HepG2 (cell line): Measurements from ENCODE around the gene PNPLA1. TPM values are rescaled to one million over a fixed set of nuclear protein-coding genes. Genes with fewer than 3 reads are reported as not detected.

Experiments
- ATF7 ChIP-seq, 2 experiments: fragments of 450-650 bp in 1 of 2; sonication (generic) in 1 of 2; formaldehyde crosslinking in 1 of 2; IDR thresholded peaks; 2 replicates each; pipeline versions ENCODE4 v1.4.0 to v1.6.1; 2016 to 2020; ENCODE audit warnings: antibody characterized with exemption in 1 of 2, mild to moderate bottlenecking in 1 of 2, missing genetic modification reagents in 1 of 2
- CBX1 ChIP-seq: IDR thresholded peaks from one replicate; pipeline ENCODE4 v1.6.1; 2016; ENCODE audit warnings: antibody characterized with exemption, low read depth
- CTCF ChIP-seq: sonication (generic); formaldehyde crosslinking; IDR thresholded peaks from 2 replicates; pipeline ENCODE4 v1.5.0; 2020; ENCODE audit warnings: mild to moderate bottlenecking, missing genetic modification reagents, moderate library complexity
- ETV5 ChIP-seq: IDR thresholded peaks from 2 replicates; pipeline ENCODE4 v1.6.1; 2018; ENCODE audit warnings: missing biosample characterization, missing genetic modification reagents, inconsistent platforms, borderline replicate concordance
- EZH2 ChIP-seq: conservative IDR thresholded peaks from 2 replicates; pipeline ENCODE4 v1.6.1; 2012; ENCODE audit warnings: mild to moderate bottlenecking, low read depth, low read length, moderate library complexity
- HNF1B ChIP-seq: sonication (generic); formaldehyde crosslinking; IDR thresholded peaks from 2 replicates; pipeline ENCODE4 v1.5.1; 2020; ENCODE audit warnings: mild to moderate bottlenecking, moderate library complexity, missing genetic modification reagents
- NONO ChIP-seq, 2 experiments: fragments of 450-650 bp in 1 of 2; sonication (generic) in 1 of 2; formaldehyde crosslinking in 1 of 2; IDR thresholded peaks in 1 of 2; conservative IDR thresholded peaks in 1 of 2; 2 replicates each; pipeline versions ENCODE4 v1.6.1 to v1.8.0; 2017 to 2022; ENCODE audit warnings: mild to moderate bottlenecking in 1 of 2, missing genetic modification reagents in 1 of 2, moderate library complexity in 1 of 2
- NPAS2 ChIP-seq: sonication (generic); formaldehyde crosslinking; IDR thresholded peaks from 2 replicates; pipeline ENCODE4 v1.8.0; 2022; ENCODE audit warnings: mild to moderate bottlenecking, missing genetic modification reagents, borderline replicate concordance
- RFX3 ChIP-seq: IDR thresholded peaks from 2 replicates; pipeline ENCODE4 v1.6.1; 2016; ENCODE audit warnings: missing biosample characterization, missing genetic modification reagents
- SRSF1 ChIP-seq: fragments of 200-400 bp; formaldehyde crosslinking; optimal IDR thresholded peaks from 2 replicates; pipeline ENCODE3; 2017; ENCODE audit warnings: mild to moderate bottlenecking, low read depth, low read length, moderate library complexity
- TBL1XR1 ChIP-seq: fragments of 150-350 bp; IDR thresholded peaks from 2 replicates; pipeline ENCODE4 v1.6.1; 2014; ENCODE audit warnings: borderline replicate concordance, low read length; ENCODE audit not compliant: partially characterized antibody
- THRA ChIP-seq: sonication (generic); formaldehyde crosslinking; IDR thresholded peaks from 2 replicates; pipeline ENCODE4 v1.4.0; 2020; ENCODE audit warnings: missing genetic modification reagents, borderline replicate concordance
- ZFP82 ChIP-seq: sonication (generic); formaldehyde crosslinking; IDR thresholded peaks from 2 replicates; pipeline ENCODE4 v1.5.1; 2020; ENCODE audit warnings: mild to moderate bottlenecking, missing genetic modification reagents, borderline replicate concordance
- ZKSCAN8 ChIP-seq: IDR thresholded peaks from 2 replicates; pipeline ENCODE4 v1.6.1; 2016; ENCODE audit warnings: borderline replicate concordance, missing genetic modification reagents, missing compliant biosample characterization
- ZMYM4 ChIP-seq: sonication (generic); formaldehyde crosslinking; IDR thresholded peaks from 2 replicates; pipeline ENCODE4 v1.8.1; 2023; ENCODE audit warnings: mild to moderate bottlenecking, missing genetic modification reagents
- ZNF331 ChIP-seq: sonication (generic); formaldehyde crosslinking; IDR thresholded peaks from 2 replicates; pipeline ENCODE4 v1.4.0; 2020; ENCODE audit warnings: missing genetic modification reagents
- ZNF333 ChIP-seq: sonication (generic); formaldehyde crosslinking; IDR thresholded peaks from 2 replicates; pipeline ENCODE4 v1.4.0; 2020; ENCODE audit warnings: mild to moderate bottlenecking, missing genetic modification reagents, borderline replicate concordance
- ZNF792 ChIP-seq: IDR thresholded peaks from 2 replicates; pipeline ENCODE4 v1.6.1; 2016
- polyA plus RNA-seq, 8 experiments: library from polyadenylated mRNA; depleted of rRNA in 3 of 8; stranded (reverse) in 7 of 8; unstranded in 1 of 8; fragments of >200 nt; fragmentation: Illumina TruSeq in 4 of 8; extraction: Trizol in 4 of 8; gene quantifications; 2 replicates each; pipeline versions ENCODE4 v1.2.1 to v1.2.3, GENCODE V29; 2011 to 2016; ENCODE audit warnings: low read depth in 4 of 8, missing spikeins in 1 of 8, mixed read lengths in 1 of 8; ENCODE audit not compliant: insufficient read depth in 1 of 8
- total RNA-seq, 5 experiments: library from RNA; depleted of rRNA; stranded (reverse); fragments of >200 nt; fragmentation: Illumina TruSeq; extraction: Trizol; gene quantifications; 2 replicates each; pipeline ENCODE4 v1.2.3, GENCODE V29; 2016; ENCODE audit warnings: low read depth in 1 of 5
- TF ChIP-seq, protein P1 (sequence below): sonication (generic); formaldehyde crosslinking; IDR thresholded peaks from 2 replicates; pipeline ENCODE4 v1.9.0; 2021; ENCODE audit warnings: missing genetic modification reagents, mild to moderate bottlenecking, borderline replicate concordance

The PNPLA1 gene
- total and polyA plus RNA-seq, 2 of the 13 experiments (the other 11 are each of a cell fraction or from before 2014, with no cell fraction given) = not detected

DNA sequence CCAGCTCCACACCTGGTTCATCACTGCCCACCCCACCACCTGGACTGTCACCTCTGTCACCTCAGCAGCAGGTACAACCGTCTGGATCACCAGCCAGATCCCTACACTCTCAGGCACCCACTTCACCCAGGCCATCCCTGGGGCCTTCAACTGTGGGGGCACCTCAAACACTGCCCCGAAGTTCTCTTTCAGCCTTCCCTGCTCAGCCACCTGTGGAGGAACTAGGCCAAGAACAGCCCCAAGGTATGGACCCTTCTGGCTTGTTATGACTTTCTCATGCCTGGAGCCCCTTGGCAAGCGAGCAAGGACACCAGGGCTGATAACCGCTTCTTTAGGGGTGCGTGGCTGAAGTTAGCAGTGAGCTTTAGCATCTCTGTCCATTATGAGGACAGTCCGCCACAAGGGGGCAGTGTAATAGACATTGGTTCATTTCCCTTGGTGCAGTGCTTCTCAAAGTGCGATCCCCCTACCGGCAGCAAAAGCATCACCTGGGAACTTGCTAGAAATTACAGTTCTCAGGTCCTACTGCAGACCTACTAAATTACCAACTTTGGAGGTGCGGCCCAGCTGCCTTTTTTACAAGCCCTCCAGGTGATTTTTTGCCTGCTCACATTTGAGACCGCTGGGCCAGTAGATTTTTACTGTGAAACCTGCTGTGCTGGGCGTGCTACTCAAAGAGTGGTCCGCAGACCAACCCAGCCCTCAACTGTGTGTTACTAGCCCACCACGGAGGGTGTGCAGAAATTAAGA, 32.5 kb downstream of the PNPLA1 start (continued):
- TF ChIP-seq THRA (CRISPR knock-in tag) (peak; percentile 62; the same call in 1 of the 2 replicates), ZKSCAN8 (CRISPR knock-in tag) (peak; percentile 73; the same call in 1 of the 2 replicates), EZH2 (no peak), CBX1 (peak; percentile 80), ZFP82 (no peak), ZNF792 (CRISPR knock-in tag) (0 out of 2 replicates have a peak, but pooled peaks have one; percentile 58), HNF1B (CRISPR knock-in tag) (0 out of 2 replicates have a peak, but pooled peaks have one; percentile 27), NONO (IDR thresholded peaks at IDR 0.05) (no peak), NONO (CRISPR knock-in tag; conservative IDR thresholded peaks at IDR 0.05) (0 out of 2 replicates have a peak, but pooled peaks have one; percentile 21), CTCF (CRISPR knock-in tag) (peak; percentile 96), RFX3 (no peak), ZMYM4 (CRISPR knock-in tag) (peak; percentile 64), ZNF333 (CRISPR knock-in tag) (no peak), NPAS2 (CRISPR knock-in tag) (no peak), ATF7 (IDR thresholded peaks at IDR 0.05) (no peak), ATF7 (CRISPR knock-in tag; IDR thresholded peaks at IDR 0.05) (no peak), ETV5 (CRISPR knock-in tag) (peak; percentile 10; the same call in 1 of the 2 replicates), SRSF1 (peak; percentile 22), ZNF331 (peak; percentile 65; the same call in 1 of the 2 replicates), TBL1XR1 (peak; percentile 57)
- TF ChIP-seq, protein P1, sequence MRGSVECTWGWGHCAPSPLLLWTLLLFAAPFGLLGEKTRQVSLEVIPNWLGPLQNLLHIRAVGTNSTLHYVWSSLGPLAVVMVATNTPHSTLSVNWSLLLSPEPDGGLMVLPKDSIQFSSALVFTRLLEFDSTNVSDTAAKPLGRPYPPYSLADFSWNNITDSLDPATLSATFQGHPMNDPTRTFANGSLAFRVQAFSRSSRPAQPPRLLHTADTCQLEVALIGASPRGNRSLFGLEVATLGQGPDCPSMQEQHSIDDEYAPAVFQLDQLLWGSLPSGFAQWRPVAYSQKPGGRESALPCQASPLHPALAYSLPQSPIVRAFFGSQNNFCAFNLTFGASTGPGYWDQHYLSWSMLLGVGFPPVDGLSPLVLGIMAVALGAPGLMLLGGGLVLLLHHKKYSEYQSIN (CRISPR knock-in tag) = no peak
